ENCODE measurements around the gene FGF14.

The FGF14 gene

GRCh38 chr13:102276404-102276803 lies 125.4 kb downstream of the FGF14 start:
- TF ChIP-seq GATA3 (IDR thresholded peaks at IDR 0.05; ENCODE audit: low read depth, low read length) = no peak
- no peak for TF ChIP-seq GATA2 (IDR thresholded peaks at IDR 0.05; ENCODE audit: low read depth, low read length)

GRCh38 chr13:102275969-102276368 lies 125.9 kb downstream of the FGF14 start:
- TF ChIP-seq GATA3 (IDR thresholded peaks at IDR 0.05; ENCODE audit: low read depth, low read length) (no peak), GATA2 (IDR thresholded peaks at IDR 0.05; ENCODE audit: low read depth, low read length) (no peak)

GRCh38 chr13:102273111-102273510 lies 128.7 kb downstream of the FGF14 start:
- TF ChIP-seq GATA2 (IDR thresholded peaks at IDR 0.05; ENCODE audit: low read depth, low read length) = no peak
- TF ChIP-seq GATA3 (IDR thresholded peaks at IDR 0.05; ENCODE audit: low read depth, low read length) = no peak

- TF ChIP-seq GATA3 (IDR thresholded peaks at IDR 0.05; ENCODE audit: low read depth, low read length) = no peak
- no peak for TF ChIP-seq GATA2 (IDR thresholded peaks at IDR 0.05; ENCODE audit: low read depth, low read length)
These were observed 134.7 kb downstream of the FGF14 start for GRCh38 chr13:102267191-102267590.

GRCh38 chr13:102261809-102262208 lies 140.0 kb downstream of the FGF14 start:
- TF ChIP-seq GATA2 (IDR thresholded peaks at IDR 0.05; ENCODE audit: low read depth, low read length) (no peak), GATA3 (IDR thresholded peaks at IDR 0.05; ENCODE audit: low read depth, low read length) (no peak)

- TF ChIP-seq GATA2 (IDR thresholded peaks at IDR 0.05; ENCODE audit: low read depth, low read length) (no peak), GATA3 (IDR thresholded peaks at IDR 0.05; ENCODE audit: low read depth, low read length) (no peak)
These were observed 140.5 kb downstream of the FGF14 start for GRCh38 chr13:102261316-102261715.

- TF ChIP-seq GATA2 (IDR thresholded peaks at IDR 0.05; ENCODE audit: low read depth, low read length) (no peak), GATA3 (IDR thresholded peaks at IDR 0.05; ENCODE audit: low read depth, low read length) (no peak)
These were observed 141.6 kb downstream of the FGF14 start for GRCh38 chr13:102260256-102260655.

- TF ChIP-seq GATA2 (IDR thresholded peaks at IDR 0.05; ENCODE audit: low read depth, low read length) (no peak), GATA3 (IDR thresholded peaks at IDR 0.05; ENCODE audit: low read depth, low read length) (no peak)
These were observed 146.4 kb downstream of the FGF14 start for GRCh38 chr13:102255409-102255808.

- peak; percentile 68 for TF ChIP-seq GATA3 (IDR thresholded peaks at IDR 0.05; ENCODE audit: low read depth, low read length)
- TF ChIP-seq GATA2 (IDR thresholded peaks at IDR 0.05; ENCODE audit: low read depth, low read length) = peak; percentile 29; the same call in 1 of the 2 replicates
These were observed 150.0 kb downstream of the FGF14 start for GRCh38 chr13:102251817-102252216.

- TF ChIP-seq GATA3 (IDR thresholded peaks at IDR 0.05; ENCODE audit: low read depth, low read length) = no peak
- TF ChIP-seq GATA2 (IDR thresholded peaks at IDR 0.05; ENCODE audit: low read depth, low read length) = no peak
These were observed 151.4 kb downstream of the FGF14 start for GRCh38 chr13:102250448-102250847.

GRCh38 chr13:102244607-102245227 lies 157.1 kb downstream of the FGF14 start:
- TF ChIP-seq GATA3 (IDR thresholded peaks at IDR 0.05; ENCODE audit: low read depth, low read length) (peak; percentile 85), GATA2 (IDR thresholded peaks at IDR 0.05; ENCODE audit: low read depth, low read length) (peak; percentile 64; the same call in 1 of the 2 replicates)

- peak; percentile 77 for TF ChIP-seq GATA3 (IDR thresholded peaks at IDR 0.05; ENCODE audit: low read depth, low read length)
- TF ChIP-seq GATA2 (IDR thresholded peaks at IDR 0.05; ENCODE audit: low read depth, low read length) = peak; percentile 60
These were observed 161.7 kb downstream of the FGF14 start for GRCh38 chr13:102240110-102240509.

- TF ChIP-seq GATA3 (IDR thresholded peaks at IDR 0.05; ENCODE audit: low read depth, low read length) (no peak), GATA2 (IDR thresholded peaks at IDR 0.05; ENCODE audit: low read depth, low read length) (no peak)
These were observed 164.6 kb downstream of the FGF14 start for GRCh38 chr13:102237230-102237629.

- TF ChIP-seq GATA2 (IDR thresholded peaks at IDR 0.05; ENCODE audit: low read depth, low read length) (no peak), GATA3 (IDR thresholded peaks at IDR 0.05; ENCODE audit: low read depth, low read length) (no peak)
These were observed 165.0 kb downstream of the FGF14 start for GRCh38 chr13:102236830-102237229.

- TF ChIP-seq GATA3 (IDR thresholded peaks at IDR 0.05; ENCODE audit: low read depth, low read length) (no peak), GATA2 (IDR thresholded peaks at IDR 0.05; ENCODE audit: low read depth, low read length) (no peak)
These were observed 165.5 kb downstream of the FGF14 start for GRCh38 chr13:102236341-102236740.

GRCh38 chr13:102235689-102236088 lies 166.2 kb downstream of the FGF14 start:
- TF ChIP-seq GATA3 (IDR thresholded peaks at IDR 0.05; ENCODE audit: low read depth, low read length) (no peak), GATA2 (IDR thresholded peaks at IDR 0.05; ENCODE audit: low read depth, low read length) (no peak)
